HEK293 (cell line): ENCODE measurements around the gene ATAT1.

Experiments
- ATF2 ChIP-seq: fragments of 450-650 bp; formaldehyde crosslinking; IDR thresholded peaks from 2 replicates; pipeline ENCODE4 v1.5.1; 2016; ENCODE audit warnings: missing biosample characterization, missing genetic modification characterization, low read depth
- HIC1 ChIP-seq: fragments of 450-650 bp; formaldehyde crosslinking; IDR thresholded peaks from 2 replicates; pipeline ENCODE4 v1.5.1; 2016; ENCODE audit warnings: missing biosample characterization, missing genetic modification characterization
- HOXD13 ChIP-seq: sonication (generic); formaldehyde crosslinking; IDR thresholded peaks from 2 replicates; pipeline ENCODE4 v1.8.0; 2022; ENCODE audit warnings: missing genetic modification reagents, borderline replicate concordance
- KLF1 ChIP-seq: fragments of 450-650 bp; formaldehyde crosslinking; IDR thresholded peaks from 2 replicates; pipeline ENCODE4 v1.5.1; 2016; ENCODE audit warnings: missing biosample characterization, missing genetic modification characterization
- PRDM10 ChIP-seq: fragments of 450-650 bp; formaldehyde crosslinking; IDR thresholded peaks from 2 replicates; pipeline ENCODE4 v1.5.1; 2016; ENCODE audit warnings: missing biosample characterization, missing genetic modification characterization
- SCRT1 ChIP-seq: fragments of 450-650 bp; formaldehyde crosslinking; IDR thresholded peaks from 2 replicates; pipeline ENCODE4 v1.5.1; 2016; ENCODE audit warnings: missing biosample characterization, missing genetic modification characterization, borderline replicate concordance
- SETDB1 ChIP-seq: IDR thresholded peaks from one replicate; pipeline ENCODE4 v1.6.1; 2017; ENCODE audit warnings: mild to moderate bottlenecking, low read length, moderate library complexity, mixed read lengths; ENCODE audit not compliant: insufficient read length
- ZFP41 ChIP-seq: fragments of 450-650 bp; formaldehyde crosslinking; IDR thresholded peaks from 2 replicates; pipeline ENCODE4 v1.5.1; 2016; ENCODE audit warnings: missing biosample characterization, missing genetic modification characterization, borderline replicate concordance
- ZNF138 ChIP-seq: fragments of 450-650 bp; formaldehyde crosslinking; IDR thresholded peaks from 2 replicates; pipeline ENCODE4 v1.5.1; 2016; ENCODE audit warnings: missing biosample characterization, missing genetic modification characterization, borderline replicate concordance
- ZNF16 ChIP-seq: fragments of 450-650 bp; formaldehyde crosslinking; IDR thresholded peaks from 2 replicates; pipeline ENCODE4 v1.5.1; 2016; ENCODE audit warnings: low read depth, missing biosample characterization, missing genetic modification characterization
- ZNF169 ChIP-seq: fragments of 450-650 bp; formaldehyde crosslinking; IDR thresholded peaks from 2 replicates; pipeline ENCODE4 v1.5.1; 2016; ENCODE audit warnings: missing biosample characterization, missing genetic modification characterization
- ZNF18 ChIP-seq: fragments of 450-650 bp; formaldehyde crosslinking; IDR thresholded peaks from 2 replicates; pipeline ENCODE4 v1.5.1; 2016; ENCODE audit warnings: missing biosample characterization, missing genetic modification characterization
- ZNF292 ChIP-seq: fragments of 450-650 bp; formaldehyde crosslinking; IDR thresholded peaks from 2 replicates; pipeline ENCODE4 v1.5.1; 2016; ENCODE audit warnings: low read depth, missing biosample characterization, missing genetic modification characterization, borderline replicate concordance
- ZNF302 ChIP-seq: fragments of 450-650 bp; formaldehyde crosslinking; IDR thresholded peaks from 2 replicates; pipeline ENCODE4 v1.5.1; 2016; ENCODE audit warnings: missing biosample characterization, missing genetic modification characterization, low read depth
- ZNF449 ChIP-seq: fragments of 450-650 bp; formaldehyde crosslinking; IDR thresholded peaks from 2 replicates; pipeline ENCODE4 v1.5.1; 2017; ENCODE audit warnings: missing biosample characterization, mild to moderate bottlenecking, missing genetic modification characterization, moderate library complexity
- ZNF558 ChIP-seq: fragments of 450-650 bp; formaldehyde crosslinking; IDR thresholded peaks from 2 replicates; pipeline ENCODE4 v1.5.1; 2016; ENCODE audit warnings: missing biosample characterization, missing genetic modification characterization
- ZNF704 ChIP-seq: fragments of 450-650 bp; formaldehyde crosslinking; IDR thresholded peaks from 2 replicates; pipeline ENCODE4 v1.5.1; 2016; ENCODE audit warnings: missing biosample characterization, missing genetic modification characterization
- ZNF768 ChIP-seq: fragments of 450-650 bp; formaldehyde crosslinking; IDR thresholded peaks from 2 replicates; pipeline ENCODE4 v1.5.1; 2018; ENCODE audit warnings: missing biosample characterization, mild to moderate bottlenecking, missing genetic modification characterization
- ZNF792 ChIP-seq: fragments of 450-650 bp; formaldehyde crosslinking; IDR thresholded peaks from 2 replicates; pipeline ENCODE4 v1.5.1; 2016; ENCODE audit warnings: missing biosample characterization, missing genetic modification characterization
- ZNF837 ChIP-seq: fragments of 450-650 bp; formaldehyde crosslinking; IDR thresholded peaks from 2 replicates; pipeline ENCODE4 v1.5.1; 2016; ENCODE audit warnings: missing biosample characterization, missing genetic modification characterization
- TF ChIP-seq, protein P1 (sequence below): fragments of 450-650 bp; formaldehyde crosslinking; IDR thresholded peaks from 2 replicates; pipeline ENCODE4 v1.5.1; 2016; ENCODE audit warnings: missing biosample characterization, missing genetic modification characterization, borderline replicate concordance
- TF ChIP-seq, protein P2 (sequence below): sonication (generic); formaldehyde crosslinking; IDR thresholded peaks from 2 replicates; pipeline ENCODE4 v1.8.1; 2022; ENCODE audit warnings: mild to moderate bottlenecking, moderate library complexity, missing genetic modification reagents

Gene ATAT1

GRCh38 chr6:30686908-30687658, 60.4 kb downstream of the ATAT1 start (continued):
- TF ChIP-seq, protein P1, sequence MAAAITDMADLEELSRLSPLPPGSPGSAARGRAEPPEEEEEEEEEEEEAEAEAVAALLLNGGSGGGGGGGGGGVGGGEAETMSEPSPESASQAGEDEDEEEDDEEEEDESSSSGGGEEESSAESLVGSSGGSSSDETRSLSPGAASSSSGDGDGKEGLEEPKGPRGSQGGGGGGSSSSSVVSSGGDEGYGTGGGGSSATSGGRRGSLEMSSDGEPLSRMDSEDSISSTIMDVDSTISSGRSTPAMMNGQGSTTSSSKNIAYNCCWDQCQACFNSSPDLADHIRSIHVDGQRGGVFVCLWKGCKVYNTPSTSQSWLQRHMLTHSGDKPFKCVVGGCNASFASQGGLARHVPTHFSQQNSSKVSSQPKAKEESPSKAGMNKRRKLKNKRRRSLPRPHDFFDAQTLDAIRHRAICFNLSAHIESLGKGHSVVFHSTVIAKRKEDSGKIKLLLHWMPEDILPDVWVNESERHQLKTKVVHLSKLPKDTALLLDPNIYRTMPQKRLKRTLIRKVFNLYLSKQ = no peak
- TF ChIP-seq PRDM10 (peak; percentile 81), ZNF302 (no peak), HOXD13 (CRISPR knock-in tag) (no peak), KLF1 (peak; percentile 99), SETDB1 (no peak), ZNF558 (no peak), ZNF292 (no peak), ZNF768 (tag by site-specific recombination) (no peak), ZNF18 (tag by site-specific recombination) (no peak), ZNF449 (tag by site-specific recombination) (no peak), HIC1 (tag by site-specific recombination) (peak; percentile 73), ZNF704 (tag by site-specific recombination) (no peak), ATF2 (tag by site-specific recombination) (no peak), ZNF837 (tag by site-specific recombination) (no peak), ZNF169 (tag by site-specific recombination) (no peak), ZNF138 (tag by site-specific recombination) (no peak), ZFP41 (tag by site-specific recombination) (no peak), ZNF16 (tag by site-specific recombination) (no peak), SCRT1 (tag by site-specific recombination) (no peak), ZNF792 (tag by site-specific recombination) (no peak)
- TF ChIP-seq, protein P2, sequence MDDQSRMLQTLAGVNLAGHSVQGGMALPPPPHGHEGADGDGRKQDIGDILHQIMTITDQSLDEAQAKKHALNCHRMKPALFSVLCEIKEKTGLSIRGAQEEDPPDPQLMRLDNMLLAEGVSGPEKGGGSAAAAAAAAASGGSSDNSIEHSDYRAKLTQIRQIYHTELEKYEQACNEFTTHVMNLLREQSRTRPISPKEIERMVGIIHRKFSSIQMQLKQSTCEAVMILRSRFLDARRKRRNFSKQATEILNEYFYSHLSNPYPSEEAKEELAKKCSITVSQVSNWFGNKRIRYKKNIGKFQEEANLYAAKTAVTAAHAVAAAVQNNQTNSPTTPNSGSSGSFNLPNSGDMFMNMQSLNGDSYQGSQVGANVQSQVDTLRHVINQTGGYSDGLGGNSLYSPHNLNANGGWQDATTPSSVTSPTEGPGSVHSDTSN (CRISPR knock-in tag) = no peak
